Measurements from ENCODE around the gene RIPOR3. TPM values are rescaled to one million over a fixed set of nuclear protein-coding genes. Genes with fewer than 3 reads are reported as not detected.

RIPOR3 gene
- total and polyA plus RNA-seq, 9 of the 15 experiments (the other 6 are each of a cell fraction or from before 2014, with no cell fraction given): 3.3 to 62.7 (median 21.4) TPM

- Histone ChIP-seq H2AFZ (ENCODE audit: low read depth, low read length) (no peak overlapping the region), H3K9me1 (ENCODE audit: control insufficient read depth, insufficient read depth, low read length) (no peaks in the 10 kb centered on the region), H3K4me3 (no peak overlapping the region), H3K27ac (ENCODE audit: extremely low read depth, low read depth, low read length) (no peak overlapping the region), H3K4me2 (ENCODE audit: insufficient read depth, low read length) (no peak overlapping the region), H4K20me1 (replicated peaks; ENCODE audit: control insufficient read depth, insufficient read depth, low read length) (0 out of 2 replicates have a peak, but pooled peaks cover 3% of the 10 kb centered on the region), H3K27me3 (ENCODE audit: control insufficient read depth in 2 of 2, insufficient read depth in 2 of 2, low read length in 2 of 2) (no peaks in the 10 kb centered on the region), H3K79me2 (ENCODE audit: control insufficient read depth, insufficient read depth, low read length) (no peaks in the 10 kb centered on the region), H3K4me1 (replicated peaks in 1 of 2; ENCODE audit: control insufficient read depth in 2 of 2, insufficient read depth in 2 of 2, low read length in 2 of 2) (peaks cover 0 to 11% of the 10 kb centered on the region in 2 experiments; a peak in 1 of 5 replicates), H3K9ac (ENCODE audit: insufficient read depth in 1 of 2, low read depth in 2 of 2, low read length in 2 of 2) (no peak overlapping the region), H3K9me3 (replicated peaks; ENCODE audit: control insufficient read depth, insufficient read depth, low read depth, low read length) (no peaks in the 10 kb centered on the region), H3K36me3 (ENCODE audit: control insufficient read depth, insufficient read depth, low read length) (peaks cover 92% of the 10 kb centered on the region)
- POLR2A ChIA-PET: no interaction called here
- ATAC-seq: peak; percentile 92
- no TSS peak for BruUV-seq (replicated peaks)
- CTCF ChIA-PET (ENCODE audit: low intra/inter-chr PET ratio): interaction anchor here (0.5 to 3.5 kb wide), 5 partner anchors 8 to 394 kb away, joined by 3 to 20 read pairs (median 3); no protein-coding TSS in a partner anchor
- in situ Hi-C loops (cut with MboI): no loop called here
- DNase-seq (ENCODE audit: extremely low read depth in 1 of 4, low spot score in 3 of 4): peak; percentile 79 to 86 (median 84)
- WGBS (ENCODE audit: insufficient coverage, low coverage, missing lambda C conversion rate): 61% methylated on average over 17 of the region's 17 CpGs
- peak; percentile 82 for FAIRE-seq
- intact Hi-C loops (cut with micrococcal nuclease): loop anchor here (1.0 kb wide), 1 partner anchor 116 kb away; no protein-coding TSS in a partner anchor
- TF ChIP-seq DIDO1 (tag; IDR thresholded peaks at IDR 0.05; ENCODE audit: low read depth) (no peak), SRF (CRISPR knock-in tag; IDR thresholded peaks at IDR 0.05) (peak in 1 of 2 experiments; percentile 80; a peak in 1 of 4 replicates), ZKSCAN8 (CRISPR knock-in tag; IDR thresholded peaks at IDR 0.05) (no peak), ZNF583 (CRISPR knock-in tag; IDR thresholded peaks at IDR 0.05) (no peak), HNRNPLL (IDR thresholded peaks at IDR 0.05; ENCODE audit: low read depth, low read length, poor library complexity, severe bottlenecking) (no peak), ZKSCAN1 (IDR thresholded peaks at IDR 0.05; ENCODE audit: low read depth, low read length) (peak; percentile 96), STAG1 (CRISPR knock-in tag; IDR thresholded peaks at IDR 0.05; ENCODE audit: borderline replicate concordance) (peak; percentile 93), POLR2G (IDR thresholded peaks at IDR 0.05; ENCODE audit: low read depth, low read length) (peak; percentile 64)
- TF ChIP-seq, protein P1, sequence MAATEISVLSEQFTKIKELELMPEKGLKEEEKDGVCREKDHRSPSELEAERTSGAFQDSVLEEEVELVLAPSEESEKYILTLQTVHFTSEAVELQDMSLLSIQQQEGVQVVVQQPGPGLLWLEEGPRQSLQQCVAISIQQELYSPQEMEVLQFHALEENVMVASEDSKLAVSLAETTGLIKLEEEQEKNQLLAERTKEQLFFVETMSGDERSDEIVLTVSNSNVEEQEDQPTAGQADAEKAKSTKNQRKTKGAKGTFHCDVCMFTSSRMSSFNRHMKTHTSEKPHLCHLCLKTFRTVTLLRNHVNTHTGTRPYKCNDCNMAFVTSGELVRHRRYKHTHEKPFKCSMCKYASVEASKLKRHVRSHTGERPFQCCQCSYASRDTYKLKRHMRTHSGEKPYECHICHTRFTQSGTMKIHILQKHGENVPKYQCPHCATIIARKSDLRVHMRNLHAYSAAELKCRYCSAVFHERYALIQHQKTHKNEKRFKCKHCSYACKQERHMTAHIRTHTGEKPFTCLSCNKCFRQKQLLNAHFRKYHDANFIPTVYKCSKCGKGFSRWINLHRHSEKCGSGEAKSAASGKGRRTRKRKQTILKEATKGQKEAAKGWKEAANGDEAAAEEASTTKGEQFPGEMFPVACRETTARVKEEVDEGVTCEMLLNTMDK (IDR thresholded peaks at IDR 0.05; ENCODE audit: borderline replicate concordance, insufficient read depth, low read depth, low read length, poor library complexity, severe bottlenecking): peak; percentile 53
- TF ChIP-seq, protein P2, sequence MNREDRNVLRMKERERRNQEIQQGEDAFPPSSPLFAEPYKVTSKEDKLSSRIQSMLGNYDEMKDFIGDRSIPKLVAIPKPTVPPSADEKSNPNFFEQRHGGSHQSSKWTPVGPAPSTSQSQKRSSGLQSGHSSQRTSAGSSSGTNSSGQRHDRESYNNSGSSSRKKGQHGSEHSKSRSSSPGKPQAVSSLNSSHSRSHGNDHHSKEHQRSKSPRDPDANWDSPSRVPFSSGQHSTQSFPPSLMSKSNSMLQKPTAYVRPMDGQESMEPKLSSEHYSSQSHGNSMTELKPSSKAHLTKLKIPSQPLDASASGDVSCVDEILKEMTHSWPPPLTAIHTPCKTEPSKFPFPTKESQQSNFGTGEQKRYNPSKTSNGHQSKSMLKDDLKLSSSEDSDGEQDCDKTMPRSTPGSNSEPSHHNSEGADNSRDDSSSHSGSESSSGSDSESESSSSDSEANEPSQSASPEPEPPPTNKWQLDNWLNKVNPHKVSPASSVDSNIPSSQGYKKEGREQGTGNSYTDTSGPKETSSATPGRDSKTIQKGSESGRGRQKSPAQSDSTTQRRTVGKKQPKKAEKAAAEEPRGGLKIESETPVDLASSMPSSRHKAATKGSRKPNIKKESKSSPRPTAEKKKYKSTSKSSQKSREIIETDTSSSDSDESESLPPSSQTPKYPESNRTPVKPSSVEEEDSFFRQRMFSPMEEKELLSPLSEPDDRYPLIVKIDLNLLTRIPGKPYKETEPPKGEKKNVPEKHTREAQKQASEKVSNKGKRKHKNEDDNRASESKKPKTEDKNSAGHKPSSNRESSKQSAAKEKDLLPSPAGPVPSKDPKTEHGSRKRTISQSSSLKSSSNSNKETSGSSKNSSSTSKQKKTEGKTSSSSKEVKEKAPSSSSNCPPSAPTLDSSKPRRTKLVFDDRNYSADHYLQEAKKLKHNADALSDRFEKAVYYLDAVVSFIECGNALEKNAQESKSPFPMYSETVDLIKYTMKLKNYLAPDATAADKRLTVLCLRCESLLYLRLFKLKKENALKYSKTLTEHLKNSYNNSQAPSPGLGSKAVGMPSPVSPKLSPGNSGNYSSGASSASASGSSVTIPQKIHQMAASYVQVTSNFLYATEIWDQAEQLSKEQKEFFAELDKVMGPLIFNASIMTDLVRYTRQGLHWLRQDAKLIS (CRISPR knock-in tag; IDR thresholded peaks at IDR 0.05): no peak
- TF ChIP-seq, protein P3, sequence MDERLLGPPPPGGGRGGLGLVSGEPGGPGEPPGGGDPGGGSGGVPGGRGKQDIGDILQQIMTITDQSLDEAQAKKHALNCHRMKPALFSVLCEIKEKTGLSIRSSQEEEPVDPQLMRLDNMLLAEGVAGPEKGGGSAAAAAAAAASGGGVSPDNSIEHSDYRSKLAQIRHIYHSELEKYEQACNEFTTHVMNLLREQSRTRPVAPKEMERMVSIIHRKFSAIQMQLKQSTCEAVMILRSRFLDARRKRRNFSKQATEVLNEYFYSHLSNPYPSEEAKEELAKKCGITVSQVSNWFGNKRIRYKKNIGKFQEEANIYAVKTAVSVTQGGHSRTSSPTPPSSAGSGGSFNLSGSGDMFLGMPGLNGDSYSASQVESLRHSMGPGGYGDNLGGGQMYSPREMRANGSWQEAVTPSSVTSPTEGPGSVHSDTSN (CRISPR knock-in tag; IDR thresholded peaks at IDR 0.05; ENCODE audit: low read depth): no peak
- TF ChIP-seq, protein P3 (tag; conservative IDR thresholded peaks at IDR 0.05; ENCODE audit: low read depth): no peak
Measured at GRCh38 chr20:50580016-50580747, 111.2 kb downstream of the RIPOR3 start.

Data from K562 (cell line).